ENCODE measurements around the gene ZNF385C. TPM values are rescaled to one million over a fixed set of nuclear protein-coding genes. Genes with fewer than 3 reads are reported as not detected.

The ZNF385C gene
- total RNA-seq, 1 experiment from 2014 or later = 1.9 TPM

- no peak for DNase-seq (ENCODE audit: low spot score)
- in situ Hi-C loops (cut with HindIII; ENCODE audit: low sequenced_read_pairs) = no loop called here
These were observed 13.7 kb upstream of the ZNF385C start for GRCh38 chr17:42111871-42112551.

GRCh38 chr17:42111265-42111636, 13.0 kb upstream of the ZNF385C start:
- DNase-seq (ENCODE audit: low spot score) = no peak
- in situ Hi-C loops (cut with HindIII; ENCODE audit: low sequenced_read_pairs) = no loop called here

DNA sequence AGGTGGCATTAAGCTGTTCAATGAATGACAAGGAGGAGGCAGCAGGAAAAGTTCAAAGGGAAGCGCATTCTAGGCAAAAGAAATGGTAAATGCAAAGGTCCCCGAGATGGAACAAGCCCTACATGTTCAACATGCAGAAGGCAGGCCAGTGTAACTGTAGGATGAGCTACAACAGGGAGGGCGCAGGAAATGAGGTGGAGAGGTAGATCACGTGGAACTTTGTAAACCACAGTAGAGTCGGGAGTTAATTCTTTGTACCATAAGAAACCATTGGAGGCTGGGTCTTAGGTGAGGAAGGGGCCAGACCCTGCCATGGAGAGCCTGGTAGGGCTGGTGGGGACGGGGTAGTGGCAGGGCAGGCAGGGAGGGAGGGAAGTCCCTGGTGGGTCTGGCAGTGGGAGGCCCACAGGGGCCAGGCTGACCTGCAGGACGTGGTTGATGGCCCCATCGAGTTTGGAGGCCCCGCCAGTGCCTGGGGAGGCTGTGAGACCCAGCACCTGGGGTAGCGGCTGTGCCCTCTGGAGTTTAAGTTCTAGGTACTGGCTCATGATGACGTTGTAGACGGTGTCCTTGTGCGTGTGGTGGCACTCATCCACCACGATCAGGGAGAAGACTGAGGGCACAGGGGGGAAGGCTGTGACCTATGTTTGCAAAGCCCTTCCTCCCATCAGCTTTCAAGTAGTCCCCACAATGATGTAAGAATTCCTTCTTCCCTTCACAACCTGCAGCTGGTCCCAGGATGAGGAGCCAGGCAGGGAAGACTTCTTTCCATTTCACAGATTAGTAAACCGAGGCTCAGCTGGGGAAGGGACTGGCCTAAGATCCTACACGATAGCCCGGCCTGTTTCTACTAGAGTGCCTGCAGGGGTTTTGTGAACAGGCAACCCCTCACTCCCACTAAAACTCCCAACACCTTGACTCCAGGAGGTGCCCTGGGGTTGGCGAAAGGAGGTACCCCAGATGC, 12.3 kb upstream of the ZNF385C start:
- DNase-seq (ENCODE audit: low spot score) = no peak
- in situ Hi-C loops (cut with HindIII; ENCODE audit: low sequenced_read_pairs) = no loop called here

DNA sequence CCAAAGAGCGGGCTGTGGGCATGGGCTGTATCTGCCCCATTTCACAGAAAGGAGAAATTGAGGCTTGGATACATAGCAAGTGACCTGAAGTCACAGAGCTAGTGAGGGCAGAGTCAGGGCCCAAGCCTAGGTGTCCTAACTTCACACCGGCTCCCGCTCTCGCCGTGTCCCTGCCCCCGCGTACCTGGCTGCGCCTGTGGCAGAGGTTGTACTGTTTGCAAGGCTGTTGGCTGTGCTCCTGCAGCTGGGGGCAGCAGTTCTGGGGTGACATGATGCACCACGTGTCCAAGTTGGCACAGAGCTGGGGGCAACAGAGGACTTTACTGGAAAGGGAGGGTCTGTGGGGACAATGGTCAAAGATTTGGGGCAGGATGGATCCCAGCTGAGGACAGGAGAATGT, 10.8 kb upstream of the ZNF385C start:
- no peak for DNase-seq (ENCODE audit: low spot score)
- in situ Hi-C loops (cut with HindIII; ENCODE audit: low sequenced_read_pairs) = no loop called here

DNA sequence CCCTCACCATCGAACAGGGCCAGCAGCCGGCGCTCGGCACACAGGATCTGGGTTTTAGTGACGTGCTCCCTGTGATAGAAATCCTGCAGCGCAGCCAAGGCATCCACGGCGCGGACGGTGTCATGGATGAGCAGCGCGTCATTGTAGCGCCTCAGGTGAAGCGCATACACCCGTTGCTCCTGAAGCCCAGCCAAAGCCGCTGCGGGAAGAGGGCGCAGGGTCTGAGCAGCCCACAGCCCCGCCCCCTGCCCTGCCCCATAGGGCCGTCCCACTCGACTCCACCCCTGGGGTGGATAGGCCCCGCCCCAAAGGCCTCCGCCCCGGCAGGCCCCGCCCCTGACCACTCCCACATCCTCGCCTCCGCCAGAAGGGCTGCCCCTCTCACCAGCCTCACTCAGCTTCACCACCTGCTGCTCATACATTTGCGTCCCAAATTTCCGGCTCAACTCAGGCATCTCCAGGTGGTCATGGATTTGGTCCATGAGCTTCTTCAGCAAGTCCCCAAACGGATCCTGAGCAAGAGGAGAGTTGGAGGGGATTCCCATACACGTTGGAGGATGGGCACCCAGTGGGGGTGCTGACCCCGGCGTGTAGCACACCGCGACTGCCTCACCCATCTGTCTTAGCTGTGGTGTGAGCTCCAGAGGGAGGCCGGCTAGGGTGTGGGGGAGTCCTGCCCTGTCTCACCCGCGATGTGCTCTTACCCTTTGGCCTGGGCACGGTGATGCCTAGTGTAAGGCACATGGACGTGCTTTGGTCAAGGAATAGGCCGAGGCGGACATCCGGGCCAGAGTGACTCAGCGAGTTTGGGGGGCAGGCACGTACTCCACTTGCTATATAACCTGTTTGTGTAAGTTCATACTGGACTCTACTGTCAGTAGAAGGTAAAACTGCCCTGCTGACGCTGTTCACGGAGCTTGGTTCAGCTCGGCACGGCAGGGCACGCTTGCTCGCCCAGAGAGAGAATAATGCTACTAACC, 9.6 kb upstream of the ZNF385C start:
- in situ Hi-C loops (cut with HindIII; ENCODE audit: low sequenced_read_pairs) = no loop called here
- peak; percentile 92 for DNase-seq (ENCODE audit: low spot score)

GRCh38 chr17:42107124-42107523, 8.9 kb upstream of the ZNF385C start:
- DNase-seq (ENCODE audit: low spot score) = no peak
- in situ Hi-C loops (cut with HindIII; ENCODE audit: low sequenced_read_pairs) = no loop called here

DNA sequence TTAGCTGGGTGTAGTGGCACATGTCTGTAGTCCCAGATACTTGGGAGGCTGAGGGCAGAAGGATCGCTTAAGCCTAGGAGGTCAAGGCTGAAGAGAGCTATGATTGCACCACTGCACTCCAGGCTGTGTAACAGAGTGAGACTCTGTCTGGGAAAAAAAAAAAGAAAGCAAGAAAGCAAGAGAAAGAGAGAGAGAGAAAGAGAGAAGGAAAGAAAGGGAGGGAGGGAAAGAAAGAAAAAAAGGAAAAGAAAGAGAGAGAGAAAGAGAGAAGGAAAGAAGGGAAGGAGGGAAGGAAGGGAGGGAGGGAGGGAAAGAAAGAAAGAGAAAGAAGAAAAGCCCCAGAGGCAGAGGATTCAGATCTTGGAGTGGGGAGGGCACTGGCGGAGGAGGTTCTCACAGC, 7.7 kb upstream of the ZNF385C start:
- no peak for DNase-seq (ENCODE audit: low spot score)
- in situ Hi-C loops (cut with HindIII; ENCODE audit: low sequenced_read_pairs) = no loop called here

GRCh38 chr17:42104264-42104663, 6.0 kb upstream of the ZNF385C start:
- DNase-seq (ENCODE audit: low spot score) = no peak
- in situ Hi-C loops (cut with HindIII; ENCODE audit: low sequenced_read_pairs) = no loop called here

DNA sequence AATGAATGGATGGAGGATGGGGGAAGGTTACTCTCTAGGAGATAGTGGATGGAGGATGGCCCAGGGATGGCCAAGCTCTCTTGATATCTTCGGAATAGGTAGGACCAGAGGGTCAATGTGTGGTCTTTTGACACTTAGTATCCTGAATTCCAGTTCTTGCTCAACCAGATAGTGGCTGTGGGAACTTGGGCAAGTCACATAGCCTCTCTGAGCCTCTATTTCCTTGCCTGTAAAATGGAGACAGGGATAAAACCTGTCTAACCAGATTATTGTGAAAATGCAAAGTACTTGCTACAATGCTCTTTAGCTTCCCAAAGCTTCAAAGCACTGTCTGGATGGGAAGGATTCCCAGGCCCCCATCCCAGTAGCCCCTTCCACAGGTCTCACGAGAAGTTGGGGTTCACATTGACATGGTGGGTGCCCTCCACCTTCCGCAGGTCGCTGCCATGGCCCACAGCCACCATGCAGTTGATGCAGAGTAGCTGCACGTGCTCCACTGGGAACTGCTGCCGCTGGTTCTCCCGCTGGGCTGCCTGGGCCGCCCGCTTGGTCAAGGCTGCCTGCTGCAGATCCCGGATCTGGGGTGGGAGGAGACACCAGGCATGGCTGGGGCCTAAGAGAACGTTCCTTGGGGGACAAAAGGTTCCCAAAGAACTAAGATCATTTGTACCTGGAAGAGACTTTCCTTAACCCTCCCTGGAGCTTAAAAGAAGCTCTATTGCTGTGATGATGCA, 5.1 kb upstream of the ZNF385C start:
- in situ Hi-C loops (cut with HindIII; ENCODE audit: low sequenced_read_pairs) = no loop called here
- no peak for DNase-seq (ENCODE audit: low spot score)

- in situ Hi-C loops (cut with HindIII; ENCODE audit: low sequenced_read_pairs) = no loop called here
- DNase-seq (ENCODE audit: low spot score) = peak; percentile 46
These were observed 3.4 kb upstream of the ZNF385C start for GRCh38 chr17:42101513-42102292.

- DNase-seq (ENCODE audit: low spot score) = no peak
- in situ Hi-C loops (cut with HindIII; ENCODE audit: low sequenced_read_pairs) = no loop called here
These were observed 592 bp upstream of the ZNF385C start for GRCh38 chr17:42098730-42099399.

GRCh38 chr17:42096360-42097111, 1.7 kb downstream of the ZNF385C start:
- no peak for DNase-seq (ENCODE audit: low spot score)
- in situ Hi-C loops (cut with HindIII; ENCODE audit: low sequenced_read_pairs) = no loop called here

- in situ Hi-C loops (cut with HindIII; ENCODE audit: low sequenced_read_pairs) = no loop called here
- DNase-seq (ENCODE audit: low spot score) = no peak
These were observed 3.8 kb downstream of the ZNF385C start for GRCh38 chr17:42094375-42095069.

DNA sequence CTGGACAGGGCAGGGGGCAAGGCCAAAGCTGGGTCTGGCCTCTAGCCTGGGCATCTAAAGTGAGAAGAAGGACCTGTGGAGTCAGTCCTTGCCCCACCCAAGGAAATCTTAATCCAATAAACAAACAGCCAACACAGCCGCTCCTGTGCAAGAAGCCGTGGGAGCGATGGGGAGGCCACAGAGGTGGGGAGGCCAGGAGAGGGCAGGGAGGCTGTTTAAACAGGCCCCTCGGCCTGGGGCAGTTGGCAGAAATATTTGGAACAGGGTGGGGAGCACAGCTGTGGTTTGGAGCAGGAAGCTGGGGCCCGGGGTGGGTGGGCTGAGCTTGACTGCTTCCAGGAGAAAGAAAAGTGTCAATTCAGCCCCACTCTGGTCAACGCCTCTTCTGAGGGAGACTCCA, 5.3 kb downstream of the ZNF385C start:
- in situ Hi-C loops (cut with HindIII; ENCODE audit: low sequenced_read_pairs) = no loop called here
- DNase-seq (ENCODE audit: low spot score) = no peak

- DNase-seq (ENCODE audit: low spot score) = no peak
- in situ Hi-C loops (cut with HindIII; ENCODE audit: low sequenced_read_pairs) = no loop called here
These were observed 7.1 kb downstream of the ZNF385C start for GRCh38 chr17:42090964-42091790.

DNA sequence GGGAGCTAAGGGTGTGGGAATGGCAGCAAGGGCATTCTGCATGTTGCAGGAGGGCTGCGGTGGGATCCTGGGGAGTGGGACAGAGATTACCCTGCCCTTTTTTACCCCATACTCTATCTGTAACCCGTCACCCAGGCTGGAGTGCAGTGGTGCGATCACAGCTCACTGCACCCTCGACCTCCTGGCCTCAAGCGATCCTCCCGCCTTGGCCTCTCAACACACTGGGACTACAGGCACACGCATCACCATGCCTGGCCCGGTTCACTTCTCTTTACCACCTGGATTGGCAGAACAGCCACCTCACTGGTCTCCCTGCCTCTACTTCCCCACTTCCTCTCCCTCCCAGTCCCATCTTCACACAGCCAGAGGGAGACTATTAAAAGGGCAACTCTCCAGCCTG, 9.5 kb downstream of the ZNF385C start:
- DNase-seq (ENCODE audit: low spot score) = no peak
- in situ Hi-C loops (cut with HindIII; ENCODE audit: low sequenced_read_pairs) = no loop called here
